Pons (tissue), 1 donor: ENCODE measurements around the gene TMEM179.
A peak's percentile ranks its signal among the peaks of the same experiment; 100 is the strongest.

ENCODE experiments used
- DNase-seq: peaks from one replicate; pipeline ENCODE4 v3.0.0-alpha.2; 2016; ENCODE audit warnings: low spot score

TMEM179 gene

DNA sequence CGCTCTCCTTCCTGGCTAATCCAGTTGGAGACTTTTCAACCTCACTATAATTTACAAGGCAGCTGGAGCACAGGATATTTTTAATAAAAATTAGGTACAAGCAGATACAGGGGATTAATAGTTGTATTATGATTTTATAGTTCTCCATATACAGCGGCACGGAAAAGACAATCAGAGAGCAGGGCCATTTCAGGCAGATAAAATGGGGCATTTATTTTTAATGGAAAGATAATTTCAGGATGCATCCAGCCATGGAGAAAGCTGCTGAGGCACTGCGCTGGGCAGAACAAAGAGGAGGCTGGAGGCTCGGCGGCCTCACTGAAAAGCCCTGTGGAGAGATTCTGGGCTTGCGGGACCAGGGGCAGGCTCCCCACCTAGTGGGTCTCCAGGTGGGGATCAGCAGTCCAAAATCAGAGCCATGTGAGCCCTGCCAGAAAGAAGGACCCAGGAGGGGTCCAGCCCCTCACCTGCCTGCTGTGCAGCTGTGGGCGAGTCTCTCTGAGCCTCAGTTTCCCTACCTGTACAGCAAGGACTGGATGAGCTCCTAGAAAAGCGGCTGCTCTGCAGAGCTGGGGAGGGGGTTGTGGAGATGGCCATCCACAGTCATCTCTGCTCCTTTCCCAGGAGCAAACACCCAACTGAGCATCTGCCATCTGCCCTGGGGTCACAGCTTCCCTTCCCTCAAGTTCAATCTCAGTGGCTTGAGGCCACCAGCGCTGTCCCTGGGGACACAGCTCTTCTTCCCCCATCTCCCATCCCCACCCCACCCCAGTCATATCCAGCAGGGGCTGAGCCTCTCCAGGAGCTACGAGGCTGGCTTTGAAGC is 48.9 kb downstream of the TMEM179 start:
- no peak for DNase-seq

DNA sequence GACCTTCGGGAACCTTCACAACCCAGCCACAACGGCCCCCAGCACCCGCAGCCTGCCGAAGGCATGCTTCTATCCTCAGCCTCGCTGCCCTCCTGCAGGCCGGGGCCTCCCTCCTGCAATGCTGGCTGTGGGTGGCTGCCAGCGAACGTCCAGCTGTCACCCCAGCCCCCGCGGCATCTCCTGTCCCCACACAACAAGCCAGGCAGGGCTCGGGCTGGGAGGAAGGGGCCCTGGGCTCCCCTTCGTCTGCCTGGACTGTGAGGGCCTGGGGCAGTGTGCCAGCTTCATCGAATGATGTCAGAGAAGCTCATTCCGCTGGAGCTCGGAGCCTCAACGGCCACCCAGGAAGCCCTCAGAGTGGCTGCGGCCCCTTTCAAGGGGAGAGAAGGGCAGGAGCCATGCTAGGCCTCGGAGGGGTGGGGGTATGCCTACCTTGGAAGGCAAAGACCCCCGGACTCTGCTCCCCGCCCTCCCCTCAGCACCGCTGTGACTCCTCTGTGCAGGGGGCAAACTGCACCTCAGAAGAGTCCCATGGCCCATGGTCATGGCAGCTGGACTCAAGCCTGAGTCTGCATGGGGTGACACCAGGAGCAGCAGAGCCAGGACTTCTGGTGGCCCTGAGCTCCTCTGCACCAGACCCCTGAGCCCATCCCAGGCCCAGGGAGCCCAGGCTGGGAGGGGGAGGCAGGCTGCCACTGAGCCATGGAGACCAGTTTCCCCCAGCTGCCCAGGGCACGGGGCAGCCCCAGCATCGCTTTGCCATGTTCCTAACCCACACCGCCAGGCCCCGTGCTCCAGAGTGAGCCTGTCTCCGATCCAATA is 49.8 kb downstream of the TMEM179 start:
- no peak for DNase-seq

- DNase-seq, result no peak
Measured at GRCh38 chr14:104554088-104554607, 50.4 kb downstream of the TMEM179 start.

DNA sequence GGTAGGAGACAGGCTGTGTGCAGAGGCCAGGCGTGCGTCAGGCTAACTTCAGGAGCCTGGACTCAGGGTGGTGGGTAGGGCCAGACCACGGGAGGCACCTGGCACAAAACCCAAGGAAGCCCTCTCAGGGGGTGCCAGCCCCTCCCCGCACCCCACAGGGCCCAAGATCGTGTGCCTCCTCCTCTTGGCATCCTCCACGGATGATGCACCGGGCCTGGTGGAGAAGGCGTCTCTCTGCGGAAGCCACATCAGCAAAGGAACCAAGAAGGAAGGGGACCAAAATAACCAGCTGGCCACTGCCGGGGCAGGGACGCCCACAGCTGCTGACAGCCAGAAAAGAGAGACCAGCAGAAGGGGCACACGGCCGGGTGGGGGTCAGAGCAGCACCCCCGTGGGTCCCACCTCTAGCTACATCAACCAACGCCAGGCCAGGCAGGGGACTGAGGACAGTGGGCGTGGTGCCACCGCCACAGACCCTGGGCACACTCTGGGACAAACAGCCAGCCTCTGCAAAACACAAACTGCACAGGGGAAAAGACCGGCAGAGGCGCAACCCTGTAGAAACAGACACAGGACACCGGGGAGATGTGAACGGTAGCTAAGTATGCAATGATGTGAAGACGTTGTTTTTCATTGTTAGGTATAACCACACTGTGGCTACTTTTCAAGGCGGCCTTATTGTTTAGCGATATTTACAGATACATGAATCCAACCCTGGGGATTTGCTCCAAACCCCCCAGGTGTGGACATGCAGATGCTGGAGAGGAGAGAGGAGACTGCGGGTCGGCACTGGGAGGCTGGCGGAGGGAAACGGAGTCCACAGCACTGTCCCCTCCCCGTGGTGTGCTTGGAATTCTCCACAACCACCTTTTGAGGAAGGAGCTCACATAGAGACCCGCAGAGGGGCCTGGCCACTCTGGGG is 51.1 kb downstream of the TMEM179 start:
- no peak for DNase-seq

GRCh38 chr14:104552738-104553125 is 51.8 kb downstream of the TMEM179 start:
- no peak for DNase-seq

GRCh38 chr14:104551851-104552737 is 52.5 kb downstream of the TMEM179 start:
- no peak for DNase-seq

- DNase-seq, result no peak
Measured at GRCh38 chr14:104550861-104551728, 53.5 kb downstream of the TMEM179 start.

GRCh38 chr14:104550340-104550860 is 54.2 kb downstream of the TMEM179 start:
- DNase-seq, result no peak

DNA sequence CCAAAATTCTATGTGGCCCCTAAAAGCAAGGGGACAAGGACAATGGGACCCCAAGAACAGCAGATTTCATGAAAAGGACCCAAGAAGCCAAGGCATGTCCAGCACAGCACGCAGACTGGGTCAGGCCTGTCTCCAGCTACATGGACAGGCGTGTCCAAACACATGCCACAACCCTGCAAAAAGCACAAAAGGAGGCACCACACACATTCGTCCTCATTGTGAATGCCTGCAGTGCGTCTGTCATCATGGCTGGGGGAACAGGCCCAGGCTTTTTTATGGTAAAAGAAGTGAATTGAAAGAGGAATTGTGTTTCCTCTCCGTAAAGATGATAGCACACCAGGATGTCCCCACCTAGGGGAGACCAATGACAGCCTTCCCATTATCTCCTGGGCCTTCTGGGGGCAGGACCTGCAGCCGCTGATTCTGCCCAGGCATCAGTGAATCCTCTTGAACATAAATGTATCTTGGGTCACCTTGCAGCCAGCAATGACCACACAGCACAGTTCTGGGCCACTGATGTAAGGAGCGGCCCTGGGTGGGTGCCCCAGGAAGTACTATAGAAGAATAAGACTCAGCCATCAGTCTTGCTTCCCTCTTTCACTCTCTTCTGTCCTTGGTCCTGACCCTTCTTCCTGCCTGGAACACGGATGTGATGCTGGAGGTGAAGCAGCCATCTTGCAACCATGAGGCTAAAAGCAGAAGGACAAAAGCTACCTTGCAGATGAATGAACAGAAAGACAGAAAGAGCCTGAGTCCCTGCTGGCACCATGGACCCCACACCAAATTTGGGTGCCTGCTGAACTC is 54.8 kb downstream of the TMEM179 start:
- no peak for DNase-seq

- no peak for DNase-seq
Measured at GRCh38 chr14:104548802-104549535, 55.6 kb downstream of the TMEM179 start.

DNA sequence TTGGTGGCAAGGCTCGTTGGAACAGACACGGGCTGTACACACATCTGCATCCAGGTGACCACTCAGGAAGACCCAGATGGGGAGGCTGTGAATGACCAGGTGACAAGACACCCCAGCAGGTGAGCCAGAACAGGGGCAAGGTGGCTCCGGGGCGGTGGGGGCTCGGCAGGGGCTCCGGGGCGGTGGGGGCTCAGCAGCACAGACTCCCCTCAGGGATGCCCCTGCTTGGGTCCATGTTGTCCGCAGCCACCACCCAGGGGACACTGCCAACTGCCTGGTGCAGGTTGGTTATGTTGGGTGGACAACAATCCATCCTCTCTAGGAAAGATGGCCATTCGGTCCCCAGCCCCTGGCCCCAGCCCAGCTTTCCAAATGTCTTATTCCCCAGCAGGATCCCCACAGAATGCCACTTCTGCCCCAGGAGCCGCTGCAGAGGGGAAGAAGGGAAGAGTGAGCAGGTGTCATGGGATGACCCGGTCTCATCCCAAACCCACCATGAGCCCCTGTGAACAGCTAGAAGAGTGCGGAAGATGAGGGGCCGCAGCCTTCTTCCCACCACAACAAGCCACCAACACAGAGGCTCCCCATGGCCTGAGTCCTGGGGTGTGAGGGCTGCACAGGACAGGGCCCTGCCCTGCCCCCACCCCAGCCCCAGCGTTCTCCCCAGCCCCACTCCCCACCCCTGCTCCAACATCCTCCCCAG is 56.4 kb downstream of the TMEM179 start:
- DNase-seq, result no peak

DNA sequence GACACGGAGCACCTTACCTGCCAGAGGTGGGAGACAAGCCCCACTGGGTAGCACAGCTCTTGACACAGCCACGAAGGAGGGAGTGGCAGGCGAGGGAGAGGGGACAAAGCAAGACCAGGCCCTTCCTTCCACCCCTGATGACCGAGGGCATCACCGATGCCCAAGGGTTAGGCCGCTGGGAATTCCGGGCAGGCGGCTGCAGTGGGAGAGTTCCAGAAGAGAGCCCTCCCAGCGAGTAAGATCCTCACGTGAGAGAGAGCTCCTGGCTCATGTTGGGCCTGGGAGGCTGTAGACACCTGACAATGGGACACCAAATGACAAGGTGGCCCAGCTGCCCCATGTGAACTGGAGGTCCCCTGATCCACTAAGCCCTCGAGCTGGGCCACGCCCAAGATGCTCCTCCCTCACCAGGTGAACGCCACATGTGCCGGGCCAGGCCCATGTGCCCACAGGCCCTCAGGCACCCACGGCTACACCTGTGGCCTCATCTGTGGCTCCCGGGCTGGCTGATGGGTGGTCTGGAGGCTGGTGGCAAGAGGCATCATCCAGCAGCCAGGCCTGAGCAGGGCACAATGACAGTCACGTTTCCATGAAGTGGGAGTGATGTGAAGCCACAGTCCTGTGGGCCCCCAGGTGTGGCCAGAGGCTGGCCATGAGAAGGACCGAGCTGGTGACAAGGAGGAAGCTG is 57.1 kb downstream of the TMEM179 start:
- no peak for DNase-seq

DNA sequence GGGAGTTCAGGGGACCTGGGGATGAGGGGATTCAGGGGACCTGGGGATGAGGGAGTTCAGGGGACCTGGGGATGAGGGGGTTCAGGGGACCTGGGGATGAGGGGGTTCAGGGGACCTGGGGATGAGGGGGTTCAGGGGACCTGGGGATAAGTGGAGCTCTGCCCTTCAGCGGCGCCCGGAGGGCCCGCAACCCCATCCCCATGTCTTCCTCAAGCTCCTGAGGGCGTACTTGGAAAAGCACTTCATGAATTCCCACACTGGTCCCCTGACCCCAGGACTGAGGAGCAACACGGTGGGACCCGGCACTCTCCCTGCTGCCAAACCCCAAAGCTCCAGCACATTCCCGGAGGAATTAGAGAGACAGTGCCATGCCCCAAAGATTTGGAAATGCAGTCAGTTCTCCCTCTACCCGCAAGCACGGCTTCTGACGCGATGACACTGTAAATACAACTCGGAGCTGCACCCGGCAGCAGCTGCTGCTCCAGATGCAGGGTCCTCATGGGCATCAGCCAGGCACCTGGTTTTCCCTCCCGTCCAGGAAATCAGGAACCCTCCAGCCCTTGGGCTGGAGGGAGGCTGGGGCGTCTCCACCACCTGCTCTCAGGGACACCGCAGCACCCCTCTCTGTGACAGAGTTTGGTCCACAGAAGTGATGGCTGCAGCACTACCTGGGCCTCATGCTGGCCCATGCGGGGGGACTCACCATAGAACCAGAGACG is 57.8 kb downstream of the TMEM179 start:
- no peak for DNase-seq

GRCh38 chr14:104545942-104546501 is 58.5 kb downstream of the TMEM179 start:
- no peak for DNase-seq

GRCh38 chr14:104545151-104545941 is 59.2 kb downstream of the TMEM179 start:
- DNase-seq, result peak; percentile 26
